Activated T-helper 2 cell treated with anti-CD3 and anti-CD28 coated beads, Interferon-gamma antibody, Interleukin-2, Interleukin-4, amounts not matched to agents 10 μg/mL and 5 μg/mL and 100 μg/mL, durations not matched to agents 14 hours and 24 hours and 36 hours (primary cell): ENCODE results near the gene CEP290. TPM values are rescaled to one million over a fixed set of nuclear protein-coding genes. Genes with fewer than 3 reads are reported as not detected.
"Not testable (repeated sequence)": the region's sequence is repeated elsewhere in the genome, so short reads cannot be mapped to it uniquely, and the experiment has no call there.

Source experiments
- DNase-seq: peaks from one replicate; pipeline ENCODE4 v3.0.0; 2021; ENCODE audit warnings: low spot score
- H3K27ac Mint-ChIP-seq: one replicate; pipeline ENCODE4 v1.8.0; 2021; ENCODE audit warnings: mixed read lengths
- H3K27me3 Mint-ChIP-seq: one replicate; pipeline ENCODE4 v1.8.0; 2021; ENCODE audit warnings: low read depth, mixed read lengths
- H3K36me3 Mint-ChIP-seq: one replicate; pipeline ENCODE4 v1.8.0; 2021; ENCODE audit warnings: low read depth, mixed read lengths
- H3K4me1 Mint-ChIP-seq: one replicate; pipeline ENCODE4 v1.8.0; 2021; ENCODE audit warnings: low read depth, mixed read lengths
- H3K4me3 Mint-ChIP-seq: one replicate; pipeline ENCODE4 v1.8.0; 2021; ENCODE audit warnings: low read depth, mild to moderate bottlenecking, moderate library complexity, mixed read lengths
- H3K9me3 Mint-ChIP-seq: one replicate; pipeline ENCODE4 v1.8.0; 2021; ENCODE audit warnings: mixed read lengths
- intact Hi-C: fragments of 100-400 bp; cut with micrococcal nuclease; formaldehyde crosslinking; loops from one replicate; pipeline ENCODE4 v1.15.1; 2023
- total RNA-seq: library from RNA; stranded (reverse); gene quantifications from 2 replicates; pipeline ENCODE4 v1.2.3, GENCODE V29; 2022

Gene CEP290
- total RNA-seq, 1 donor from 2014 or later, result 16.0 TPM

DNA sequence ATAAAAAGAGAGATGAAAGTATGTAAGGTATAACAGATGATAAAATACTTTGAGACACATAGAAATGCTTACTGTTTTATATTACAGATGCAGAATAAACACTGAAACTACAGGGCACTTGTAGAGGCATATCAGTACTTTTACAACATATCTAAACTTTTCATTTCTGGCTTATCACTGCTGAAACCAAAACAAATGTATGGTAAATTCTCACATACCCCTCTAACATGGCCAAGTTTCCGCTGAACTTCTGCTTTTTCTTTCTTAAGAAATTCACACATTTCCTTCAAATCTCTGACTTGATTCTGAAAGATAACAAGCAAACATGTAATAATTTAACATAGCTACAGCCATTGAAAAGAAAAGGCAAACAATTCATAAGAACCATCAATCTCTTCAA is 79.4 kb downstream of the CEP290 start:
- no peak overlapping the region for H3K4me3 Mint-ChIP-seq
- H3K36me3 Mint-ChIP-seq, result peaks cover 44% of the 10 kb centered on the region
- no peaks in the 10 kb centered on the region for H3K9me3 Mint-ChIP-seq
- H3K4me1 Mint-ChIP-seq, result peaks cover 19% of the 10 kb centered on the region
- H3K27ac Mint-ChIP-seq, result no peak overlapping the region
- DNase-seq, result no peak
- intact Hi-C loops, result loop anchor here (1.0 kb wide), 1 partner anchor 237 kb away; no protein-coding TSS in a partner anchor
- H3K27me3 Mint-ChIP-seq, result no peaks in the 10 kb centered on the region

DNA sequence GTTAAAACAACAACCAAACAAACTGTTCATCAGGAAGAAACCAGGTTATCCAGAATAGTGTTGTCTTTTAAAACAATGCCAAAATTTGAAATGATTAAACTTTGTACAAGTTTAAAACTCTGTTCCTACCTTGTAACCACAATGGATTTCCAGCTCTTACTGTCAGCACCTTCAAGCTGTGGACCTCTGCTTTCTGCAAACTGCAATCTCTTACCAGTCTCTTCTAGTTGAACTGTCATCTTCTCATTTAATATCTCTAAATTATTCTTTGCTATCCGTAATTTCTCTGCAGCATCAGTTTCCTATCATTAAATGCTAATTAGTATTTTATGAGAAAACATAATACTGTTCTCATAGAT is 83.2 kb downstream of the CEP290 start:
- Mint-ChIP-seq H3K4me3 (no peak overlapping the region), H3K27ac (no peak overlapping the region), H3K27me3 (no peaks in the 10 kb centered on the region), H3K36me3 (peaks cover 54% of the 10 kb centered on the region), H3K9me3 (no peaks in the 10 kb centered on the region), H3K4me1 (peaks cover 13% of the 10 kb centered on the region)
- no peak for DNase-seq
- intact Hi-C loops, result no loop called here

- H3K36me3 Mint-ChIP-seq, result peaks cover 50% of the 10 kb centered on the region
- no peak overlapping the region for H3K4me3 Mint-ChIP-seq
- no peaks in the 10 kb centered on the region for H3K9me3 Mint-ChIP-seq
- no peak overlapping the region for H3K27ac Mint-ChIP-seq
- no peaks in the 10 kb centered on the region for H3K27me3 Mint-ChIP-seq
- peaks cover 9% of the 10 kb centered on the region for H3K4me1 Mint-ChIP-seq
- intact Hi-C loops, result no loop called here
- DNase-seq, result no peak
These were observed 83.7 kb downstream of the CEP290 start for GRCh38 chr12:88057994-88058718.

- Mint-ChIP-seq H3K9me3 (no peaks in the 10 kb centered on the region), H3K27ac (no peak overlapping the region), H3K27me3 (no peaks in the 10 kb centered on the region), H3K4me1 (no peaks in the 10 kb centered on the region), H3K36me3 (peaks cover 44% of the 10 kb centered on the region), H3K4me3 (no peak overlapping the region)
- intact Hi-C loops, result no loop called here
- DNase-seq, result no peak
These were observed 85.3 kb downstream of the CEP290 start for GRCh38 chr12:88056571-88056970.

DNA sequence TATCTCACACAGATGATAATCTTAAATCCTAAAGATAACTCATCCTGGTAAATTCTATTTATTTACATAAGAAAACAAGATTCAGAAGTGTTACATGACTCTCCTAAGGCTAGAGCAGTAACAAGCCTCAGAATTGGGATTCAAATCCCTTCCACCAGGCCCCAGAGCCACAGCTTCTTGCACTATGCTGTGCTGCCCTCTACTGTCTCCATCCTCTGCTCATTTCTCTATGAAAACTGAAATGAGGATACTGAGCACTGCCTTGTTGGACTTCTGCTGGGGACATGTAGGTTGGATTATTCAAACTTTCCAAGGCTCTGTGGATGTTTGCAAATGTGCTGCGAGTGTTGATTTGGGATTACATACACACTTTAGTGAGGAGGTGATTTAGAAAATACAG is 89.2 kb downstream of the CEP290 start:
- H3K27me3 Mint-ChIP-seq, result no peaks in the 10 kb centered on the region
- H3K36me3 Mint-ChIP-seq, result peaks cover 35% of the 10 kb centered on the region
- no peaks in the 10 kb centered on the region for H3K9me3 Mint-ChIP-seq
- intact Hi-C loops, result no loop called here
- no peak overlapping the region for H3K27ac Mint-ChIP-seq
- no peak for DNase-seq
- H3K4me3 Mint-ChIP-seq, result no peak overlapping the region
- no peaks in the 10 kb centered on the region for H3K4me1 Mint-ChIP-seq

DNA sequence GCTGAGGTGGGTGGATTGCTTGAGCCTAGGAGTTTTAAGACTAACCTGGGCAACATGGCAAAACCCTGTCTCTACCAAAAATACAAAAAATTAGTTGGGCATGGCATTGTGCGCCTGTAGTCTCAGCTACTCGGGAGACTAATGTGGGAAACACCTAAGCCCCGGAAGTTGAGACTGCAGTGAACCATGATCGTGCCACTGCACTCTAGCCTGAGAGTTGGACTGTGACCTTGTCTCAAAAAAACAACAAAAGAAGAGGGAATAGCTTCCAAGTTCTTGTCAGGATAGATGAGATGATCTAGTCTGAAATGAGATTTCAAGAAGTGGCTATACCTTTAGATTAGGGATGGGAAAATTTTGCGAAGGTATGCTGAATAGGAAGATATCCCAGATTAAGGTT is 97.9 kb downstream of the CEP290 start:
- intact Hi-C loops, result no loop called here
- Mint-ChIP-seq H3K4me3 (no peak overlapping the region), H3K27me3 (no peaks in the 10 kb centered on the region), H3K9me3 (no peaks in the 10 kb centered on the region), H3K27ac (no peak overlapping the region), H3K4me1 (peaks cover 14% of the 10 kb centered on the region), H3K36me3 (peaks cover 63% of the 10 kb centered on the region)
- DNase-seq, result no peak

DNA sequence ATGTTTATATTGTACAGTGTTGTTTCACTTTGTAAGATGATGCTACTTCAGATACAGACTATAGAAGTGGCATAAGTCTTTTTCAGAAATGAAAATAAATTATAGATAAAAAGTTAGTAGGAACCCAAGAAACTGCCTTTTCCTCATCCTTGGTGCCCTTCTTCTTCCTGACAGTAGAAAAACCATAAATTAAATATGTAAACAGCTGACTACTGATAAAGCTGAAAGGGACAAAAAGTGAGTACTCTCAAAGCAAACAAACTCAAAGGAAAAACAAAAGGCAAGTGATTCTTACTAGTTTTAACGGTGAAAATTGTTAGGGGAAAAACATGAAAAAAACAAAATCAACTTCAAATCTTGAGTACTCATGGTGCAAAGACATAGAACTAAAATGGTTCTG is 104.1 kb downstream of the CEP290 start:
- Mint-ChIP-seq H3K36me3 (peaks cover 43% of the 10 kb centered on the region), H3K27me3 (no peaks in the 10 kb centered on the region), H3K4me3 (no peak overlapping the region), H3K27ac (no peak overlapping the region), H3K4me1 (peaks cover 50% of the 10 kb centered on the region), H3K9me3 (no peaks in the 10 kb centered on the region)
- DNase-seq, result no peak
- intact Hi-C loops, result loop anchor here (10.0 kb wide), 3 partner anchors 207 to 1127 kb away; no protein-coding TSS in a partner anchor

DNA sequence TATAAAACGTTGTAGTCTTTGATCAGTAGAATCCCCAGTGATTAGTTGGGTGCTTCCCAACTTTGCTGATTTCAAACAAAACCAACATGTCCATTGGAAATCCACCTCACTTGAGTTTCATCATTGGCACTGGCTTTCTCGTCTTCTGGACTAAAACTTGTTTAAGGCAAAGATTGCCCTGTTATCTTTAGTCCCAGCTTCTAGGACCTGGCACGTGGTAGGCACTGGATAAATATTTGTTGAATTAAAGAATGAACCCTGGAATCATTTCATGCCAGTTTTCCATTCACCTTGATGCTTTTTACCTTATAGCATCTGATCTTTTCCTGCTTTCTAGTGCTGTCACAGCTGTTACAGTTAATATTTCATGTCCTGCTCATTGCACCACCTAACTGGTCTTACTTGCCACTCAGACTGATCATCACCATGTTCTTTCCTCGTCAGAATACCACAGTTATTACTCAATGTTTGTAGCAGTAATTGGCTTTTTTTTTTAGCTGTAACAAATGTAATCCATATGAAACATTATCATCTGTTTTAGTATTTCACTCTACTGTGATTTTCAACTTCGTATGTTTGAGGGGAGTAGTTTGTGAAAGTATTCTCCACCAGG is 105.4 kb downstream of the CEP290 start:
- no peak for DNase-seq
- Mint-ChIP-seq H3K4me1 (peaks cover 49% of the 10 kb centered on the region), H3K36me3 (peaks cover 43% of the 10 kb centered on the region), H3K4me3 (peak overlapping the region; percentile 99), H3K9me3 (no peaks in the 10 kb centered on the region), H3K27ac (peak overlapping the region; percentile 62), H3K27me3 (no peaks in the 10 kb centered on the region)
- intact Hi-C loops, result loop anchor here (10.0 kb wide), 3 partner anchors 208 to 1128 kb away; no protein-coding TSS in a partner anchor

DNA sequence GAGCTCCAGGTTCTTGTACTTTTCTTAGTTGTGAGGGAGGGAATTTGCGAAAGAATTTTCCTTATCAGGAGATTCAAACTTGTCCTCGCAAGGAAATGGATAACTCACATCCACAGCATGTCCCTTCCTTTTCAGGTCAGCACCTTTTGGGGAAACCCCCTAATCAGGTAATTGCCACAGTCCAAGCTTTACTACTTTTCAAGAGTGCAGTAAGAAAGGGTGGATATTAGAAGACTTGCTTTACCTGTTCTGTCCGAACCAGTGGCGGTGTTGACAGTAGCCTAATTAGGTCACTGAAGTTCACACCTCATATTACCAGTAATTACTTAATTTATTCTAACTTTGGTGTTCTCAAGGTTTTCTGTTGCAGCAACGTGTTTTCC is 106.0 kb downstream of the CEP290 start:
- peak overlapping the region; percentile 95 for H3K27ac Mint-ChIP-seq
- H3K27me3 Mint-ChIP-seq, result no peaks in the 10 kb centered on the region
- intact Hi-C loops, result loop anchor here (1.0 to 10.0 kb wide), 5 partner anchors 106 to 1129 kb away; partner anchors contain the start of genes CEP290 and TMTC3
- no peak for DNase-seq
- H3K4me1 Mint-ChIP-seq, result peaks cover 47% of the 10 kb centered on the region
- peaks cover 38% of the 10 kb centered on the region for H3K36me3 Mint-ChIP-seq
- no peaks in the 10 kb centered on the region for H3K9me3 Mint-ChIP-seq
- peak overlapping the region; percentile 99 for H3K4me3 Mint-ChIP-seq

- Mint-ChIP-seq H3K27me3 (no peaks in the 10 kb centered on the region), H3K9me3 (no peaks in the 10 kb centered on the region), H3K36me3 (peaks cover 33% of the 10 kb centered on the region), H3K27ac (peak overlapping the region; percentile 95), H3K4me1 (peaks cover 45% of the 10 kb centered on the region), H3K4me3 (peak overlapping the region; percentile 99)
- DNase-seq, result peak; percentile 84
- intact Hi-C loops, result loop anchor here (1.0 to 10.0 kb wide), 5 partner anchors 107 to 1129 kb away; partner anchors contain the start of genes CEP290 and TMTC3
These were observed 106.5 kb downstream of the CEP290 start for GRCh38 chr12:88035271-88035906.

- H3K9me3 Mint-ChIP-seq, H3K36me3 Mint-ChIP-seq, H3K4me3 Mint-ChIP-seq, H3K27ac Mint-ChIP-seq, DNase-seq: not testable (repeated sequence)
- H3K4me1 Mint-ChIP-seq, result peaks cover 13% of the 10 kb centered on the region
- intact Hi-C loops, result loop anchor here (10.0 kb wide), 3 partner anchors 214 to 1134 kb away; no protein-coding TSS in a partner anchor
- peaks cover 13% of the 10 kb centered on the region for H3K27me3 Mint-ChIP-seq
These were observed 110.7 kb downstream of the CEP290 start for GRCh38 chr12:88031161-88031560.

- H3K27ac Mint-ChIP-seq, result no peak within 1 kb of the TSS
- peaks cover 23% of the 10 kb centered on the region for H3K27me3 Mint-ChIP-seq
- no peaks in the 10 kb centered on the region for H3K9me3 Mint-ChIP-seq
- peaks cover 5% of the 10 kb centered on the region for H3K4me1 Mint-ChIP-seq
- no peak within 1 kb of the TSS for H3K4me3 Mint-ChIP-seq
- DNase-seq, result no peak
- no peaks in the 10 kb centered on the region for H3K36me3 Mint-ChIP-seq
- intact Hi-C loops, result no loop called here
These were observed 112.7 kb downstream of the CEP290 start, which contains the start of gene C12orf50 for GRCh38 chr12:88029093-88029665. Gene C12orf50, minus strand, starts transcription at chr12:88029401. Its CDS starts 2,439 bp downstream, at chr12:88026962.
